Activated CD8-positive, alpha-beta memory T cell treated with anti-CD3 and anti-CD28 coated beads for 1 hour (primary cell): ENCODE data around the gene PRKG1.
"Not testable (repeated sequence)": the region's sequence is repeated elsewhere in the genome, so short reads cannot be mapped to it uniquely, and the experiment has no call there.

Experiments
- DNase-seq, 2 donors: peaks; one replicate each; pipeline ENCODE4 v3.0.0-alpha.2; 2020; ENCODE audit warnings: low read depth in 1 of 2; ENCODE audit errors: extremely low read depth in 1 of 2

Gene PRKG1

DNA sequence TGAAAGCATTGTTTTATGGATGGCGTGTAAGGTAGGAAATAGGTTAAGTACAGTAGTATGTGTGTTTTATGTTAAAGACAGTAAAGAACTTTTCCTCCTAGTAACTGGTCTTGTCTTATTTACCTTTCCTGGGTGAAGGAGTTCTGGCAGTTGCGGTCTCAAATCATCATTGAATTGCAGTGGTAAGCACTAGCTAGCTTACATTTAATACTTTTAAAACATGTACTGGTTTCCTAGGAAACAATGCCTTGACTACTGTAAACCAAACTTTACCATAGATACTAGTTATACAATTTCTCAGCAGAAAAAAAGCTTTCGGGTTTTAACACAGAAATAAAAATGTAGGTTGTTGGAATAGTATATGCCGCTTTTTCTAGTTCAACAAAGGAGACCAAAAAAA lies 37.7 kb downstream of the PRKG1 start:
- no peak for DNase-seq

- no peak for DNase-seq
These were observed 38.7 kb downstream of the PRKG1 start for GRCh38 chr10:51113007-51113406.

- DNase-seq = no peak
These were observed 42.9 kb downstream of the PRKG1 start for GRCh38 chr10:51117053-51117660.

DNA sequence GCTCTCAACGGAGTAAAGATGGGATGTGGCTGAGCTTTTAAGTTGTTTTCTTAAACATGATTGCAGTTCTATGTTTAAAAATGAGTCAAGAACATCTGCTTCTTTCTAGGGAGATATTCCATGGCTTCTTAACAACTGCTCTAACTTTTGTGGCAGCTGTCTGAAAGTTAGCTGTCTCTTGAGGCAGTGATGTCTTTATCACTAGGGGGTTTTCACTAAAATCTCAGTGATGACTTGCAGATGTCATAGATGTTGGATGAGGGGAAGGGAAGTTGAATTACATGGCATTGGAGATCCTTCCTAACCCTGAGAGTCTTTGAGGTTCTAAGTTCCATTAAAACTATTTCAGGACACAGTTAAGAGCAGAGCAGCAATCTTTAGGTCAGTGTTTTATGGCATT lies 43.5 kb downstream of the PRKG1 start:
- no peak for DNase-seq

DNA sequence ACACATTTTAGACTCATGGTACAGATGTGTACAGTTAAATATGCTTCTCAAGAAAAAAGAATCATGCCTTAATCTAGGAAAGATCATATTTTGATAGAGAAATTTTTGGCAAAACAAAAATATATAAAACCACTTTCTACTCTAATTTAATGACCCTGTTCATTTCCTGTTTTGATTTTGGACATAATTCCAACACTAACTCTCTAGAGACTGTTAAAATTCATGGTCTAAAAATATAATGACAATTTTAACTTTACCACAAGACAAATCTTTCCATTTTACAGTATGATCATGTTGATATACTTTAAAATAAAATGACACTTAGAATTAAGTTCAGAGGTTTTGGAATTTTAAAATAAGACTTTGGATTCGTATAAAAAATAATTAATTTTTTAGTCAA lies 45.2 kb downstream of the PRKG1 start:
- DNase-seq = no peak

DNA sequence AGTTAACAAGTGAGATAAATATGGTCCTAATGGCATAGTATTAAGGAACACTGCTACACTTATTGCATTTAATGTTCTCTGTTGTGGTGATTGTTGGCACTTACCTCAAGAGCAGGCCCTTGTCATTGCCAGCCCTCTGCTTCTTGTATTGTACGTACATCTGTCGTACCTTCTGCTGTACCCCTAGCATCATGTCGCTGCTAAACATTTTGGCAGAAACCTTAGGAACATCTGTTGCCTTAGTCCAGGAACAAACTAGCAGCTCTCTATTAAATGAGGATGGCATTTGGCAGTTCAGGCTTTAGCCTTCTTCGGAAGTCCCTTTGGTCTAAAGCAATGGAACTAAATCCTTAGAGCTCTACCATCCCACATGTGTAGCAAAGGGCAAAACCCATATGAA lies 47.6 kb downstream of the PRKG1 start:
- no peak for DNase-seq

DNA sequence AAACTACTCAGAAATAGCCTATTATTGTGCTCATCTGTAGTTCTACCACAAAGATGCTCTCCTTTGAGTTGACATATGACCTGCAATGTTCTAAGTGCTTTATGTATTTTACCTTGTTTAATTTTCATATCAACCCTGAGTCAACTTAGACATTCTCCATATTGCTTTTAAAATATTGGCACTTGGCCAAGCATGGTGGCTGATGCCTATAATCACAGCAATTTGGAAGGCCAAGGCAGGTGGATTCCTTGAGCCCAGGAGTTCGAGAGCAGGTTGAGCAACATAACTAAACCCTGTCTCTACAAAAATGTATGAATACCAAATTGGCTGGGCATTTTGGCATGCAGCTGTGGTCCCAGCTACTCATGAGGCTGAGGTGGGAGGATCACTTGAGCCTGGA lies 50.6 kb downstream of the PRKG1 start:
- no peak for DNase-seq

DNA sequence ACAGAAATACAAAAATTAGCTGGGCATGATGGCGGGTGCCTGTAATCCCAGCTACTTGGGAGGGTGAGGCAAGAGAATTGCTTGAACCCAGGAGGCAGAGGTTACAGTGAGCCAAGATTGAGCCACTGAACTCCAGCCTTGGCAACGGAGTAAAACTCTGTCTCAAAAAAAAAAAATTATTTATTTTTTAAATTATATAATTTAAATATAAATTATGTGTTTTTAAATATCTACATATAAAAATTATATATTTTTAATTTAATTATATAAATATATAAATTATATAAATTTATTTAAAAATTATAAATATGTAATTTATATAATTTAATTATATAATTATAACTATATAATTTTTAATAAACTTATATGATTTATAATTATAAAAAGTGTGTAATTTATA lies 51.2 kb downstream of the PRKG1 start:
- no peak for DNase-seq

DNA sequence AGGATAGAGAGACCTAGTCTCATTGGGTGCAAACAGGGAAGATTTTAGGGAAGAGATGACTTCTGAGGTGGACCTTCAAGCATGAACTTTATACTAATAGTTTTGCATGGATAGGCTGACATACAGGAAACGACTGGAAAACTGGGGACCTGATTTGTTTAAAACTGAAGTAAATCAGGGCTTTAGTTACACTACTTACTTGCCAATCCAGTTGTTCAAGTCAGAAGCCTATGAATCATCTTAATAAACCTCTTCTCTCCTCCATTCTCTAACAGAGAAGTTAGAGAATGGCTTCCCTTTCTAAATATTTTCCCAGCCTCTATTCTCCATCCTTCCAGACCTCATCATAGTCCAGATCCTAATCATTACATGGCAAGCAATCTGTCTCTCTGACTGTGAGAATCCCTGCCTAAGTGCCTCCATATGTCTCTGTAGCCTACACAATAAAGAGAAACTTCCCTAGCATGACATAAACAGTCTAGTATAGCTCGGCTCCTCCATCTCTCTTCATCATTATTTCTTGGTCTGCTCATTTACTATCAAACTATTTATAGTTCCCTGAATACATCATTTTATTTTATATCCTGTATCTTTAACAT lies 55.8 kb downstream of the PRKG1 start:
- no peak for DNase-seq

DNA sequence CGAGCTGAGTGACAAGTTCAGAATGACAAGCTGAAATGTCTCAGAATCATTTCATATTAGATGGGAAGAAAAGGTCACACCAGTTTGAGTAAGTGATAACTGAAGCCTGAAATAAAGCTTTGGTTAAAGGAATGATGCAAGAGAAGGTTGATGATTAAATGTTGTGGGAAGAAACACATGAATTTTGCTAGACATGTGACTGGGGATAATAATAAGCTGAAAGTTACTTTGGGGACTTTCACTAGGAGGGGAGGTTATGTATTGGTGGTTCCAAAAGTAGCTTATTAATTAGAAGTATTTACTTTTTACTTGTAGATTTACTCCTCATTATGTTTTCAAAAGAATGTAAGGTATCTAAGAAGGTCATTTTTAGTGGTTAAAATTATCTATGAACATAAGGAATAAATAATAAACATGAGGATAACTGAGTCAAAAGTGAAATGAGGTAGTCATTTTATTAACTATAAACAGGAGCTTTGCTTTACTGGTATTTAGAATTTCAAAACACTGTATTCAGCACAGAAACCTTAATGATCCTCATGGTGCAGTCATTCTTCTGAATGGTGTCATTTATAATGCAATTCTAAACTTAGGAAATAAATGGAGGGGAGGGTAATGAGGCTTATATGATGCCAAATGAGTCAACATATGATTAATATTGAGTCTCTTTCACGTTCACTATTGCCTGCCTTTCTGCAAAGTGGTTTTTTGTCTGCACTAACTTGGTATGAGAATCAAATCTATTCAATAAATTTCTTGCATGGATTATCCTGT lies 63.7 kb downstream of the PRKG1 start:
- DNase-seq = no peak

DNA sequence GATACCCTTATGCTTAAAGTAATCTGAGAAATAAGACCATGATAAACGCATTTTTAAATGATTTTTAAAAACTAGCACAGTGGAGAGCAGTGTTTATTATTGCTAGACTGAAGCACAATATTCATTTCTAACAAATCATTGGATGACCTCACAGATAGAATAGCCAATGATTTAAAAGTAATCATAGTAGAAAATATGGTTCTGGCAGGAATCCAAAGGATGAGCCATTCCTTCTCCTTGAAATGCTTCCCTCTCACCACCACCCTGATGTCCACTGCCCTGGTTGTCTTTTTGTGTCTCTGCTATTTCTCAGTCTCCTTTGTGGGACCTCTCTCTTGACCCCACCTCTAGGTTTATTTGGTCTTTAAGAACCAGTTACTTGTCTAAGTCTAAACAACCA lies 64.9 kb downstream of the PRKG1 start:
- DNase-seq = no peak

DNA sequence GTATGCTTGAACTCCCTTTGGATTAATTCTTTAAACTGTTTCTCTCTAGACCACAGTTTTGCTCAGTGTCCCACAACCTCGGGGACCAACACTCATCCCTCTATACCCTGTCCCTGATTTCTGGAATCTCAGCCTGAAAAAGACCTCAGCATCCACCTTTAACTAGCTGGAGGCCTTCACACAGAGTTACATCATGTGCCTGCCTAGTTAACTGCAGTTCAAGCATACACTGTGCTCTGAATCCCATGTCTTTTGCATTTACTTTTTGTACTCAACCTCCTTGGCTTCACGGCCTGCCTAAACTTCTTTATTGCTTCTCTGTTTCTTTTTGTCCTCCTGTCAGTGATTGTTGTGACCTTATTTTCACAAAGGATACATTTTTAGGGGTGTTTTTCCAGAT lies 66.7 kb downstream of the PRKG1 start:
- DNase-seq = no peak

- no peak for DNase-seq
These were observed 70.0 kb downstream of the PRKG1 start for GRCh38 chr10:51144161-51144781.

DNA sequence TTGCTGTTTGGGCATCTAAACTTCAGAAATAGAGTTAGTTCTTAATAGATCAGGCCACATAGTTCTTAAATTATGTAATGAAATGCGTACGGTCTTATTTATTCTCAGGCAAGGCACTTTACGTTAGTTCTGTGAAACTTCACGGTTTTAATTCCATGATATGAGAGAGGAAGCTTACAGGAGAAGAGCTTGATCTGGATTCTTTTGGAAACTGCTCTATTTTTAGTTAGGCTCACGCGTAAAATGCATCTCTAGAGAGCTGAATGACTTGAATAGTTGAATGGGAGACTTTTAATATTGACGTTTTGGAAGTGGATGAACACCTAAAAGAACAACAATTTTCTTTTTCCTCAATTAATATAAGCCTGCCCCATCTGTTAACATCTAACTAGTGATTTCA lies 71.1 kb downstream of the PRKG1 start:
- DNase-seq = no peak

- no peak for DNase-seq
These were observed 73.5 kb downstream of the PRKG1 start for GRCh38 chr10:51147644-51148399.

DNA sequence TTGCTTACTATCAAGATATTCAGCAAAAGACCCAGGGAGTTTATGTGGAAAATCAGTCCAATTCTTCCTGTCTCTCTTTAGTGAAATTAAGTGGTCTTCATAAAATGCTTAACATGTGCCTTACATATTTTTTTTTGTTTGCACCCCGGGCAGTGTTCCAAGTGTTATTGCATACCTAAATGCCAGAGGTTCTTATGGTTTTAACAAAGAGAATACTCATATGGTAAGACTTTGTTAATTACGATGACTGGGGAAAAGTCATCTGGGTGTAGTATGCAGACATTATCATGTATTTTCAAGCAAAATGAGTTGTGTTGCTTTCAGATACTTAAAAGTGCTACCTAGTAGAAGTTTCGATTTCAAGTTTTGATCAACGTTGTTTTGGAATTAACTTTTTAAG lies 82.6 kb downstream of the PRKG1 start:
- no peak for DNase-seq

GRCh38 chr10:51158832-51159231 lies 84.5 kb downstream of the PRKG1 start:
- no peak for DNase-seq

- DNase-seq = no peak
These were observed 85.6 kb downstream of the PRKG1 start for GRCh38 chr10:51159841-51160240.

- no peak for DNase-seq
These were observed 87.7 kb downstream of the PRKG1 start for GRCh38 chr10:51162002-51162401.

- DNase-seq = not testable (repeated sequence)
These were observed 89.2 kb downstream of the PRKG1 start for GRCh38 chr10:51163380-51164049.
